HL-60 (cell line): Measurements from ENCODE around the gene ARID4A.
"Not testable (repeated sequence)": the region's sequence is repeated elsewhere in the genome, so short reads cannot be mapped to it uniquely, and the experiment has no call there.

Experiments used
- GABPA ChIP-seq: IDR thresholded peaks from 2 replicates; pipeline ENCODE4 v1.6.1; 2012; ENCODE audit warnings: low read depth
- POLR2AphosphoS5 ChIP-seq: IDR thresholded peaks from 2 replicates; pipeline ENCODE4 v1.6.1; 2012; ENCODE audit warnings: low read depth
- SPI1 ChIP-seq: IDR thresholded peaks from 2 replicates; pipeline ENCODE4 v1.6.1; 2012; ENCODE audit warnings: low read depth, mild to moderate bottlenecking, borderline replicate concordance
- TF ChIP-seq, protein P1 (sequence below): IDR thresholded peaks from one replicate; pipeline ENCODE4 v1.5.1; 2011; ENCODE audit warnings: low read length, control low read depth, inconsistent platforms; ENCODE audit not compliant: insufficient read depth
- TF ChIP-seq, protein P2 (sequence below): IDR thresholded peaks from 2 replicates; pipeline ENCODE4 v1.6.1; 2012; ENCODE audit warnings: low read depth; ENCODE audit not compliant: insufficient replicate concordance

DNA sequence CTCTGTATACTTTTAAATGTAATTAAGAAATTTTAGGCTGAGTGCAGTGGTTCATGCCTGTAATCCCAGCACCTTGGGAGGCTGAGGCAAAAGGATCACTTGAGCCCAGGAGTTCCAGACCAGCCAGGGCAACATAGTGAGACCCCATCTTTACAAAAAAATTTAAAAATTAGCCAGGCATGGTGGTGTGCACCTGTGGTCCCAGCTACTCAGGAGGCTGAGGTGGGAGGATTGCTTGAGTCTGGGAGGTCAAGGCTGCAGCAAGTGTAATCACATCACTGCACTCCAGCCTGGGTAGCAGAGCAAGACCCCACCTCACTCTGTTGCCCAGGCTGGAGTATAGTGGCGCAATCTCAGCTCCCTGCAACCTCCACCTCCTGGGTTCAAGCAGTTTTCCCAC is 63.9 kb downstream of the ARID4A start:
- TF ChIP-seq SPI1, GABPA, POLR2AphosphoS5: not testable (repeated sequence)
- TF ChIP-seq, protein P1, sequence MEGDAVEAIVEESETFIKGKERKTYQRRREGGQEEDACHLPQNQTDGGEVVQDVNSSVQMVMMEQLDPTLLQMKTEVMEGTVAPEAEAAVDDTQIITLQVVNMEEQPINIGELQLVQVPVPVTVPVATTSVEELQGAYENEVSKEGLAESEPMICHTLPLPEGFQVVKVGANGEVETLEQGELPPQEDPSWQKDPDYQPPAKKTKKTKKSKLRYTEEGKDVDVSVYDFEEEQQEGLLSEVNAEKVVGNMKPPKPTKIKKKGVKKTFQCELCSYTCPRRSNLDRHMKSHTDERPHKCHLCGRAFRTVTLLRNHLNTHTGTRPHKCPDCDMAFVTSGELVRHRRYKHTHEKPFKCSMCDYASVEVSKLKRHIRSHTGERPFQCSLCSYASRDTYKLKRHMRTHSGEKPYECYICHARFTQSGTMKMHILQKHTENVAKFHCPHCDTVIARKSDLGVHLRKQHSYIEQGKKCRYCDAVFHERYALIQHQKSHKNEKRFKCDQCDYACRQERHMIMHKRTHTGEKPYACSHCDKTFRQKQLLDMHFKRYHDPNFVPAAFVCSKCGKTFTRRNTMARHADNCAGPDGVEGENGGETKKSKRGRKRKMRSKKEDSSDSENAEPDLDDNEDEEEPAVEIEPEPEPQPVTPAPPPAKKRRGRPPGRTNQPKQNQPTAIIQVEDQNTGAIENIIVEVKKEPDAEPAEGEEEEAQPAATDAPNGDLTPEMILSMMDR = not testable (repeated sequence)
- TF ChIP-seq, protein P2, sequence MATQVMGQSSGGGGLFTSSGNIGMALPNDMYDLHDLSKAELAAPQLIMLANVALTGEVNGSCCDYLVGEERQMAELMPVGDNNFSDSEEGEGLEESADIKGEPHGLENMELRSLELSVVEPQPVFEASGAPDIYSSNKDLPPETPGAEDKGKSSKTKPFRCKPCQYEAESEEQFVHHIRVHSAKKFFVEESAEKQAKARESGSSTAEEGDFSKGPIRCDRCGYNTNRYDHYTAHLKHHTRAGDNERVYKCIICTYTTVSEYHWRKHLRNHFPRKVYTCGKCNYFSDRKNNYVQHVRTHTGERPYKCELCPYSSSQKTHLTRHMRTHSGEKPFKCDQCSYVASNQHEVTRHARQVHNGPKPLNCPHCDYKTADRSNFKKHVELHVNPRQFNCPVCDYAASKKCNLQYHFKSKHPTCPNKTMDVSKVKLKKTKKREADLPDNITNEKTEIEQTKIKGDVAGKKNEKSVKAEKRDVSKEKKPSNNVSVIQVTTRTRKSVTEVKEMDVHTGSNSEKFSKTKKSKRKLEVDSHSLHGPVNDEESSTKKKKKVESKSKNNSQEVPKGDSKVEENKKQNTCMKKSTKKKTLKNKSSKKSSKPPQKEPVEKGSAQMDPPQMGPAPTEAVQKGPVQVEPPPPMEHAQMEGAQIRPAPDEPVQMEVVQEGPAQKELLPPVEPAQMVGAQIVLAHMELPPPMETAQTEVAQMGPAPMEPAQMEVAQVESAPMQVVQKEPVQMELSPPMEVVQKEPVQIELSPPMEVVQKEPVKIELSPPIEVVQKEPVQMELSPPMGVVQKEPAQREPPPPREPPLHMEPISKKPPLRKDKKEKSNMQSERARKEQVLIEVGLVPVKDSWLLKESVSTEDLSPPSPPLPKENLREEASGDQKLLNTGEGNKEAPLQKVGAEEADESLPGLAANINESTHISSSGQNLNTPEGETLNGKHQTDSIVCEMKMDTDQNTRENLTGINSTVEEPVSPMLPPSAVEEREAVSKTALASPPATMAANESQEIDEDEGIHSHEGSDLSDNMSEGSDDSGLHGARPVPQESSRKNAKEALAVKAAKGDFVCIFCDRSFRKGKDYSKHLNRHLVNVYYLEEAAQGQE = not testable (repeated sequence)
